Body of pancreas (tissue), 4 donors: ENCODE data around the gene DNAH10. TPM values are rescaled to one million over a fixed set of nuclear protein-coding genes. Genes with fewer than 3 reads are reported as not detected.
A peak's percentile ranks its signal among the peaks of the same experiment; 100 is the strongest.

Experiments
- ATAC-seq: fragments of 150-250 bp; one replicate; pipeline ENCODE4 v1.9.1; 2016
- DNase-seq, 4 donors: peaks; one replicate each; pipeline ENCODE4 v3.0.0-alpha.2; 2019
- H3K27ac ChIP-seq, 4 donors: fragments of 200-600 bp; sonication (generic); 1 replicate in 3 of 4; 2 replicates in 1 of 4; pipeline versions ENCODE4 v1.5.1 to v1.6.1; 2016 to 2019; ENCODE audit warnings: mild to moderate bottlenecking in 1 of 4, mixed read lengths in 1 of 4, moderate library complexity in 1 of 4
- H3K27me3 ChIP-seq, 2 donors: fragments of 200-600 bp; sonication (generic); one replicate each; pipeline ENCODE4 v1.6.0; 2016; ENCODE audit warnings: mild to moderate bottlenecking in 1 of 2
- H3K36me3 ChIP-seq, 2 donors: fragments of 200-600 bp; sonication (generic); replicated peaks in 1 of 2; 2 replicates each; pipeline ENCODE4 v1.5.1; 2016; ENCODE audit warnings: low read depth in 2 of 2; ENCODE audit not compliant: insufficient read depth in 1 of 2
- H3K4me1 ChIP-seq: fragments of 200-600 bp; sonication (generic); one replicate; pipeline ENCODE4 v1.6.0; 2016
- H3K4me3 ChIP-seq, 2 donors: fragments of 200-600 bp; sonication (generic); 1 replicate in 1 of 2; 2 replicates in 1 of 2; pipeline ENCODE4 v1.5.1; 2016 to 2019
- H3K9me3 ChIP-seq, 3 donors: fragments of 200-600 bp; sonication (generic); 1 replicate in 2 of 3; 2 replicates in 1 of 3; pipeline ENCODE4 v1.5.1; 2016
- CTCF ChIP-seq, 7 experiments: fragments of 450-650 bp in 4 of 7; fragments of 200-600 bp in 3 of 7; sonication (generic) in 3 of 7; IDR thresholded peaks; one replicate each; pipeline ENCODE4 v1.5.1; 2016 to 2019; ENCODE audit warnings: antibody characterized with exemption in 7 of 7
- POLR2A ChIP-seq, 3 donors: fragments of 450-650 bp; IDR thresholded peaks; one replicate each; pipeline ENCODE4 v1.6.1; 2016; ENCODE audit warnings: antibody characterized with exemption in 3 of 3, mild to moderate bottlenecking in 2 of 3
- WGBS, 2 donors: methylation state at CpG; one replicate each; pipeline ENCODE4 v1.1.5; 2017; 5-methylcytosine and 5-hydroxymethylcytosine counted together
- intact Hi-C: fragments of 100-400 bp; cut with DNase I; formaldehyde crosslinking; loops from one replicate; pipeline ENCODE4 v1.15.1; 2023
- total RNA-seq, 2 donors: library from RNA; depleted of rRNA; stranded (reverse); fragments of >200 nt; gene quantifications; one replicate each; pipeline ENCODE4 v1.1.0, GENCODE V29; 2016

The DNAH10 gene
- total RNA-seq, 2 donors from 2014 or later: 0.26 TPM; not detected in 1

GRCh38 chr12:123952037-123952436, 189.9 kb downstream of the DNAH10 start:
- no peak overlapping the region for H3K4me3 ChIP-seq
- ATAC-seq (no peak), DNase-seq (no peak)
- H3K36me3 ChIP-seq: no peaks in the 10 kb centered on the region
- no peaks in the 10 kb centered on the region for H3K27me3 ChIP-seq
- H3K4me1 ChIP-seq: peaks cover 13% of the 10 kb centered on the region
- intact Hi-C loops: no loop called here
- TF ChIP-seq POLR2A (IDR thresholded peaks at IDR 0.05) (no peak), CTCF (IDR thresholded peaks at IDR 0.05) (no peak)
- no peaks in the 10 kb centered on the region for H3K9me3 ChIP-seq
- WGBS, 2 donors: 23 to 46% methylated on average over 2 of the region's 2 CpGs
- no peak overlapping the region for H3K27ac ChIP-seq

- H3K4me1 ChIP-seq: peaks cover 13% of the 10 kb centered on the region
- H3K27me3 ChIP-seq: no peaks in the 10 kb centered on the region
- H3K9me3 ChIP-seq: no peaks in the 10 kb centered on the region
- DNase-seq (no peak), ATAC-seq (no peak)
- H3K4me3 ChIP-seq: no peak overlapping the region
- TF ChIP-seq CTCF (IDR thresholded peaks at IDR 0.05) (no peak), POLR2A (IDR thresholded peaks at IDR 0.05) (no peak)
- WGBS, 2 donors: 86 to 87% methylated on average over 6 to 10 of the region's 10 CpGs
- no peak overlapping the region for H3K27ac ChIP-seq
- no peaks in the 10 kb centered on the region for H3K36me3 ChIP-seq
- intact Hi-C loops: no loop called here
Observed at GRCh38 chr12:123954647-123955350, 192.7 kb downstream of the DNAH10 start.

- no peak for TF ChIP-seq POLR2A (IDR thresholded peaks at IDR 0.05)
- no peak for TF ChIP-seq CTCF (IDR thresholded peaks at IDR 0.05)
- DNase-seq (no peak), ATAC-seq (no peak)
- H3K27ac ChIP-seq: no peak overlapping the region
- H3K4me3 ChIP-seq: no peak overlapping the region
- peaks cover 6% of the 10 kb centered on the region for H3K4me1 ChIP-seq
- intact Hi-C loops: no loop called here
- WGBS, 2 donors: 92 to 93% methylated on average over 9 of the region's 9 CpGs
- no peaks in the 10 kb centered on the region for H3K9me3 ChIP-seq
- H3K27me3 ChIP-seq: no peaks in the 10 kb centered on the region
- H3K36me3 ChIP-seq: no peaks in the 10 kb centered on the region
Observed at GRCh38 chr12:123956249-123956648, 194.1 kb downstream of the DNAH10 start.

GRCh38 chr12:123957196-123957595, 195.1 kb downstream of the DNAH10 start:
- Histone ChIP-seq H3K9me3 (no peaks in the 10 kb centered on the region), H3K27ac (no peak overlapping the region), H3K4me1 (peaks cover 5% of the 10 kb centered on the region), H3K36me3 (no peaks in the 10 kb centered on the region), H3K4me3 (no peak overlapping the region), H3K27me3 (no peaks in the 10 kb centered on the region)
- no peak for TF ChIP-seq POLR2A (IDR thresholded peaks at IDR 0.05)
- no peak for TF ChIP-seq CTCF (IDR thresholded peaks at IDR 0.05)
- no peak for ATAC-seq
- no peak for DNase-seq
- 77 to 91% methylated on average over 3 of the region's 3 CpGs for WGBS, 2 donors
- intact Hi-C loops: no loop called here

- H3K27me3 ChIP-seq: no peaks in the 10 kb centered on the region
- no peaks in the 10 kb centered on the region for H3K4me1 ChIP-seq
- no peak overlapping the region for H3K27ac ChIP-seq
- no peak overlapping the region for H3K4me3 ChIP-seq
- intact Hi-C loops: no loop called here
- no peaks in the 10 kb centered on the region for H3K9me3 ChIP-seq
- WGBS, 2 donors: 84 to 89% methylated on average over 8 of the region's 8 CpGs
- no peak for TF ChIP-seq POLR2A (IDR thresholded peaks at IDR 0.05)
- no peak for TF ChIP-seq CTCF (IDR thresholded peaks at IDR 0.05)
- no peaks in the 10 kb centered on the region for H3K36me3 ChIP-seq
- no peak for DNase-seq
- peak; percentile 48 for ATAC-seq
Observed at GRCh38 chr12:123958462-123958861, 196.4 kb downstream of the DNAH10 start.
